HUDEP-2 (cell line): ENCODE results near the gene STK10.

ENCODE experiments used
- DNase-seq, 76 experiments: peaks; one replicate each; lab custom pipeline; 2025; ENCODE audit not compliant: unreplicated experiment in 76 of 76; lab: John Stamatoyannopoulos, UW

STK10 gene

DNA sequence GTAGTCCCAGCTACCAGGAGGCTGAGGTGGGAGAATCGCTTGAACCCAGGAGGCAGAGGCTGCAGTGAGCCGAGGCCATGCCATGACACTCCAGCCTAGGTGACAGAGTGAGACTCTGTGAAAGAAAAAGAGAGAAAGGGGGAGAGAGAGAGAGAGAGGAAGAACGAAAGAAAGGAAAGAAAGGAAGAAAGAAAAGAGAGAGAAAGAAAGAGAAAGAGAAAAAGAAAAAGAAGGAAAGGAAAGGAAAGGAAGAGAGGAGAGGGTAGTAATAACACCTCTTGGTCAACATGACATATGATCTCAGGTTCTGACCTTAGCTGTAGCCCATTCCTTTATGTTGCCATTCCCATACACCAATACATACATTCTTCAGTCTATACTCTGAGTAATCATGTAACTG lies 195.7 kb downstream of the STK10 start:
- DNase-seq: no peak
